HL-60 (cell line): ENCODE measurements around the gene INTS12.

Source experiments
- POLR2AphosphoS5 ChIP-seq: IDR thresholded peaks from 2 replicates; pipeline ENCODE4 v1.6.1; 2012; ENCODE audit warnings: low read depth
- TF ChIP-seq, protein P1 (sequence below): IDR thresholded peaks from one replicate; pipeline ENCODE4 v1.5.1; 2011; ENCODE audit warnings: low read length, control low read depth, inconsistent platforms; ENCODE audit not compliant: insufficient read depth

DNA sequence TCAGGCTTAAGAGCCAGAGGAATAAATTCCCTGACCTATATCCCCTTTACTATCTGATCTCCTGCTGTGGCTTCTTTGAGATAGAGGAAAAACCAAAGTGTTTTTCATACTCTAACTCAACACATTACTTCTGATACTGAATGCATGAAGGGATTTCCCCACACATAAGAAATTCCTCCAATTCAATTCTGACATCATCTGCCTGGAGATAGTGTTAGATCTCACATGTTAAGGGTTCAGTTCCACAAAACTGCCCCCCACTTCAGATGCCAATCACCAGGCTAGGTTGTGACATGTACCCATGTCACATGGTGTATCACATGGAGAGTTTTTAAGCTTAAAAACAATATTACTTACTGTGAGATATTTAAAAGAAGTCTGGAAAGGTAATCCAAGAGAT is 46.9 kb upstream of the INTS12 start:
- TF ChIP-seq, protein P1, sequence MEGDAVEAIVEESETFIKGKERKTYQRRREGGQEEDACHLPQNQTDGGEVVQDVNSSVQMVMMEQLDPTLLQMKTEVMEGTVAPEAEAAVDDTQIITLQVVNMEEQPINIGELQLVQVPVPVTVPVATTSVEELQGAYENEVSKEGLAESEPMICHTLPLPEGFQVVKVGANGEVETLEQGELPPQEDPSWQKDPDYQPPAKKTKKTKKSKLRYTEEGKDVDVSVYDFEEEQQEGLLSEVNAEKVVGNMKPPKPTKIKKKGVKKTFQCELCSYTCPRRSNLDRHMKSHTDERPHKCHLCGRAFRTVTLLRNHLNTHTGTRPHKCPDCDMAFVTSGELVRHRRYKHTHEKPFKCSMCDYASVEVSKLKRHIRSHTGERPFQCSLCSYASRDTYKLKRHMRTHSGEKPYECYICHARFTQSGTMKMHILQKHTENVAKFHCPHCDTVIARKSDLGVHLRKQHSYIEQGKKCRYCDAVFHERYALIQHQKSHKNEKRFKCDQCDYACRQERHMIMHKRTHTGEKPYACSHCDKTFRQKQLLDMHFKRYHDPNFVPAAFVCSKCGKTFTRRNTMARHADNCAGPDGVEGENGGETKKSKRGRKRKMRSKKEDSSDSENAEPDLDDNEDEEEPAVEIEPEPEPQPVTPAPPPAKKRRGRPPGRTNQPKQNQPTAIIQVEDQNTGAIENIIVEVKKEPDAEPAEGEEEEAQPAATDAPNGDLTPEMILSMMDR: no peak
- TF ChIP-seq POLR2AphosphoS5: no peak
